Measurements from ENCODE around the gene ZNF544.

- TF ChIP-seq CTCF (IDR thresholded peaks at IDR 0.05; ENCODE audit: low read length) (no peak), EZH2phosphoT487 (IDR thresholded peaks at IDR 0.05; ENCODE audit: low read length) (no peak), EZH2 (optimal IDR thresholded peaks at IDR 0.05; ENCODE audit: low read depth, low read length) (no peak)
These were observed 32.9 kb downstream of the ZNF544 start for GRCh38 chr19:58261600-58261967.
